Left lobe of liver (tissue), 2 donors: Measurements from ENCODE around the gene FBXO46. TPM values are rescaled to one million over a fixed set of nuclear protein-coding genes. Genes with fewer than 3 reads are reported as not detected.

ENCODE experiments used
- ATAC-seq: fragments of 200-7000 bp; cut with Tn5 transposase; one replicate; pipeline ENCODE4 v1.9.1; 2020; ENCODE audit warnings: mild to moderate bottlenecking, moderate library complexity
- DNase-seq: peaks from one replicate; pipeline ENCODE4 v3.0.0-alpha.2; 2020; ENCODE audit warnings: low spot score
- total RNA-seq: library from RNA; stranded (reverse); gene quantifications from one replicate; pipeline ENCODE4 v1.2.1, GENCODE V29; 2021
- donor health status: DM: no; HTN: no; CAD: no; lungs with moderate emphysema.
- donor health status: DM: no; HTN: yes; CAD: no.

Gene FBXO46, protein sequence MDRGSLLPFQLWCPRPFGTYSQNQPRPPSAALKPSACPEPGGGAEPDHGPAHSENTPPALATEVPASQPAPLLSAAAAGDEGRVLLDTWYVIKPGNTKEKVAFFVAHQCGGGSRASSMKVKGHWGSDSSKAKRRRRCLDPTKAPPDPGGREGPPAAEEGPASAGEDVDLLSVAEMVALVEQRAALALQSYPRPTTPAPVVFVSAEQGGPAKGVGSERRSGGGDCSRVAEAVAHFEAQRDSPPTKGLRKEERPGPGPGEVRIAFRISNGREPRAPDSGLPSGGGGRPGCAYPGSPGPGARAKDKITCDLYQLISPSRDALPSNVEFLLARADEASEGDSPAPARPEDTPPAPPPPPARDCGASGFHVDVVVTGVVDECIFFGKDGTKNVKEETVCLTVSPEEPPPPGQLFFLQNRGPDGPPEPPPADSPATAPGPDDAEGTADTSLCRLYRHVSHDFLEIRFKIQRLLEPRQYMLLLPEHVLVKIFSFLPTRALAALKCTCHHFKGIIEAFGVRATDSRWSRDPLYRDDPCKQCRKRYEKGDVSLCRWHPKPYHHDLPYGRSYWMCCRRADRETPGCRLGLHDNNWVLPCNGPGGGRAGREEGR
- 8.2 TPM for total RNA-seq

DNA sequence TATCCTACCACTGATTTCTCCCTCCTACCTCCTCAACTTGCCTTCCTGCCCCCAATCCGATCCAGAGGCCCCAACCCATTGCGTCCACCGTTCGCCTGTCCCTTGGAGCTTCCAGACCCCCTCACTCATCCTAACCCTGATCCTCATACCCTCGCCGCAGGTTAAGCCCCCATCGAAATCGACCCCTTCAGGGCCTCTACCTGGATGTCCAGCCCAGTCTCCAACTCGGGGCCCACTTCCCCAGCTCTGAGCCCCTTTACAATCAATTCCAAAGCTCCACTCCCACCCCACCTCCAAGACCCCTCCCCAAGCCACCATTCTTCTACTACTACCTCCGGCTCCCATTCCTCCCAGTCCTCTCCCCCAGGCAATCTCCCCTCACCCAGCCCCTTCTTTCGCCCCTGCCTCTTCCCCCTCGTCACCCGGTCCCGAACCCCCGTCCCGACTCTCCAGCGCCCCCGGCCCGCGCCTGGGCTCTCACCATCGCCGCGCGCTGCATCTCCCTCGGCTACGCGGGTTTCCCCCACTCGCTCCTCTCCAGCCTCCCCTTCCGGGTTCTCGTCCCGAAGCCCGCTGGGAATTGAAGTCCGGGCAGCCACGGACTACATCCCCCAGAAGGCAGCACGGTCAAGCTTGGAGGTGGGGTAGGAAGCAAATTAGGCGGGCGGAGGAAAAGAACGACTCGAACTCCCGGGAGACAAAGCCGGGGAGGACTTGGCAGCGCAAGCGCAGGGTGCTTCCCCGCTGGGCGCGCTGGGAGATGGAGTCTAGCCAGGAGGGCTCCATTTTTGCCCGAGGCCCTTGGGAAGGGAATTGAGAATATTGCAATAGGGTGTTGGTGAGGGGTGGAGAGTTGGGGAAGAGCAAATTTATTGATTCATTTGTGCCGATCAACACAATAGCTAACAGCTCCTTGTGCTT, at the start of gene FBXO46:
FBXO46 (minus strand) TSS at position 529 of the 921 bp plus-strand sequence. CDS start 17,401 bp downstream, outside the sequence.
- ATAC-seq (peak; percentile 98), DNase-seq (peak; percentile 98)

DNA sequence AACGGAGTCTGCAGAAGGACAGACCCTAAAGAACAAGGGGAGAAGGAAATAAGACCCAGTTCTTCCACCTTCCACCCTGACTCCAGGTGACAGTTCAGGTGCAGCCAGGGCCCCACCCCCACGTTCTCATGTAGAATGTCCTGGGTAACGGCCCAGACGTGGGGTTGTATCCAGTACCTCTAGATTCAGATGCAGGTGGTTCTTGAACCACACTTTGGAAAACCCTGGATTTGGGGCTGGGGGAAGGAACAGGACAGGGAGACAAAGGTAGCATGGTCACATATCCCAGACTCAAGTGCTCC, 49.4 kb upstream of the FBXO46 start:
- DNase-seq (no peak), ATAC-seq (peak; percentile 1)

DNA sequence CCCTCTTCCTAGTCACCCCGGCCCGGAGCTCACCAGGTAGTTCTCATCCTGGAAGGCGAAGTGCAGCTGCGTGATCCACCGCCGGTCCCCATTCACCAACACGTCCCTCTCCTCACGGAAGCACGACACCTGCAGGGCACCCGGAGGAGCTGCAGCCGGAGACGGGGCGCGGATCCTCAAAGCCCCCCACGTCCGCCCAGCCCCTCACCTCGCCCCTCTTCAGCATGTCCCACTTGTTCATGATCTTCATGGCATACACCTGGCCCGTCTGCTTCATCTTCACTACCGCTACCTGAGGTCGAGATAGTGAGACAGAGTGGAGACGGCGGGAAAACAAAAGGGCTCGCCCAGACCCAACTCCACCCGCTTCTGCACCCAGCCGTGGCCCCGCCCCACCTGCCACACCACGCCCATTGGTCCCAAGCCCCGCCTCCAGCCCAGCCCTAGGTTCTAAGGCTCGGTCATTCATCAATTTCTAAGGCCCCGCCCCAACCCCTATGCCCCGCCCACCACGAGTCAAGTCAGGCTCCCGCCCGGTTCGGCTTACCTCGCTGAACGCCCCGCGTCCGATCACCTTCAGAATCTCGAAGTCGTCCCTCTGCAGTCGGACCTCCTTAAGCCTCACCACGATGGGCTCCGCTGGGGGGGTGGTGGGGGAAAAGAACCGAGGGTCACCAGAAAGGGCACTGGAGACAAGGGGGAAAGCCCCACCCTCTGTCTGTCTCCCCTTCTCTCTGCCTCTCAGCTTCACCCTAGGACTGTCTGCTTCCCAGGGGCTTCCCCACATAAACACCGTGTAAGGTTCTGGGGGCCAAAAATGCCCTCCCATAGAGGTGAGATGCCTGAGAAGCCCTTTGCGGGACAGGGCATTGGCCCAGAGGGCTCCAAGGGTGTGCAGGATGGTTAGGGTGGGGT, 48.8 kb upstream of the FBXO46 start:
- peak; percentile 89 for DNase-seq
- ATAC-seq, result peak; percentile 91

DNA sequence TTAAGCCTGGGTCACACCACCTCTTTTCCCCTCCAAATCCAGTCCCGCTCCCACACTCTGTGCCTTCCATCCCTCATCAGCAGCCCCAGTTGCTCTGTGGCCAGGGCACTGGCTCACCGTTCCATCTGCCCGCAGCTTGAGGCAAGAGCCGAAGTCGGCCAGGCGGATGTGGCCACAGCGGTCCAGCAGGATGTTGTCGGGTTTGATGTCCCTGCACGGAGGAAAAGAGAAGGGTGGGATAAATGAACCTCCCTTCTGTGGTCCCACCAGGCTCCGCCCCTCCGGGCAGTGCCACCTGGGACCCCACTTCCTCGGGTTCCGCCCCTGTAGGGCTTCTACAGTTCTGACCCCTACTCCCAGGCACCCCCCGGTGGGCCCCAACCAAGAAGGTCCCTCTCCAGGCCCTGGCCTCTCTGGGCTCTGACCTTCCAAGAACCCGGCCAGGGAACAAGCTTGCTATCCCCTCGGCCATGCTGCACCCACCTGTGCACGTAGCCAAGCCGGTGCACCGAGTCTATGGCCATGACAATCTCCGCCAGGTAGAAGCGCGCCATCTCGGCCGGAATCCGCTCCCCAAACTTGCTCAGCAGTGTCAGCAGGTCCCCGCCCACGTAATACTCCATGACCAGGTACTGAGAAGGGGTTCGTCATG, 47.4 kb upstream of the FBXO46 start:
- DNase-seq, result no peak
- ATAC-seq, result no peak

DNA sequence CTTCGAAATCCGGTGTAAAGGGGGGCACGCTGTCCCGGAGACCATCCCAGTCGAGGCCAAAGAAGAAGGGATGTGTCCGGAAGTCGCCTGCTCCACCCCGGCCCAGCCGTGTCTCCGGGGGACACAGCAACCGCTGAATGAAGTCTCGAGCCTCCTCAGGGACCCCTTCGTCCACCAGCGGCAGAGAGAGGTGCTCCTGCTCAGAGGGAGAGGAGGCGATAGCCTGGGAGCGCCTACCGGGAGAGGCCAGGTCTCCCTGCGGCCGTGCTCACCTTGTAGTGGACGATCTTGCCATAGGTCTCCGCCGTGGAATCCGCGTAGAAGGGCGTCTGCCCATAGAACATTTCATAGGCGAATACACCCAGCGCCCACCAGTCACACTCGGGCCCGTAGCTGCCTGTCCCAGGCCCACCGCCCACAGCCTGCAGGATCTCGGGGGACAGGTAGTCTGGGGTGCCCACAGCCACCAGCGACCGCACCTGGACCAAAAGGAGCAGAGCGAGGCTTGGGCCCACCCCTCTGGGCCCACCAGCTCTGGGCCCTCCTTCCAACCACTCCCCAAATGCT, 46.8 kb upstream of the FBXO46 start:
- ATAC-seq, result no peak
- no peak for DNase-seq

DNA sequence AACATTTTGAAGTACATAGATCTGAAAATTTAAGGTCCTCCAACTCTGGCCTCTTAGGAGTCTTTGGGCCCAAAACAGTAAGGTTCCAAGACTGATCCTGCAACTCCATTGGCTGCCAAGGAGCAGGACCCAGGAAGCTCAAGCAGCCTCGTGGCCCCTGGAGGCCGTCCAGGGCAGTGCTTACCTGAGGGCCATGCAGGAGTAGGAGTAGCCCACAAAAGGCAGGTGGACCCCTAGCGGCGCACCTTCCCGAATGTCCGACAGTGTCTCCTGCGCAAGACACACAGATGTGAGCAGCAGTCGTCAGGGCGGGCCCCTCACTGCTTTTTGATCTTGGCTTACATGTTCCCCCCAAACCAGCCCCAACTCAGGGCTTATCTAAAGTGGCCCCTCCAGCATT, 44.1 kb upstream of the FBXO46 start:
- ATAC-seq (no peak), DNase-seq (no peak)

DNA sequence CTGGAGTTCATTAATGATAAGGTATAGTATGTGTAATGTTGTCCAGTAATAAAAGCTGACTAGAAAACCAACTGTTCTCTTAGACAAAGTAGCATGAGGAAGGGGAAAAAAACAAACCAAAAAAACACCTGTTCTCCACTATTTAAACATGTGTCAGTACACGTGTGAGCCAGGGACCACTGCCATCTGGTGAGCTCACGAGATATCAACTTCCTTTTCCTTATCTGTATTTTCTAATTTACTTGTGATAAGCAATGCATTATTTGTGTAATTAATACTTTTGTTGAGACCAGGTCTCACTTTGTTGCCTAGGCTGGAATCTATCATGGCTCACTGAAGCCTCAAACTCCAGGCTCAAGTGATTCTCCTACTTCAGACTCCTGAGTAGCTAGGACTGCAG, 42.7 kb upstream of the FBXO46 start:
- DNase-seq, result no peak
- no peak for ATAC-seq

DNA sequence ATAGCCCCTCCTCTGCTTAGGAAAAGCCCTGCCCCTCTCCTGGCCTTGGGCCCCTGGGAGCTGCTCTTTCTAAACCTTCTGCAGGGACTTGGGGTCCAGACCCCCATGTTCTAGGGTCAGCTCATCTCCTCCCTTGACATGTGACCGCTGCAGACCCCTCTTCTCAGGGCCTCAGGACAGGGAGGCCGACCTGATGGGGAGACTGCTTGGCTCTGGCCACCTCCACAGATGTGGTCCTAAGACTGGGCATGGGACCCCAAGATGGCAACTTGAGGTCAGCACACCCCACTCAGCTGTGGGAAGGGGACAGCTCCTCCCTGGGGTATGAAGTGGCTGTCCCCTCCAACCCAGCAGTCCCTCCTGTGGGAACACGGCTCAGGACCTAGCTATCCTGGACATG, 42.2 kb upstream of the FBXO46 start:
- DNase-seq (no peak), ATAC-seq (no peak)

DNA sequence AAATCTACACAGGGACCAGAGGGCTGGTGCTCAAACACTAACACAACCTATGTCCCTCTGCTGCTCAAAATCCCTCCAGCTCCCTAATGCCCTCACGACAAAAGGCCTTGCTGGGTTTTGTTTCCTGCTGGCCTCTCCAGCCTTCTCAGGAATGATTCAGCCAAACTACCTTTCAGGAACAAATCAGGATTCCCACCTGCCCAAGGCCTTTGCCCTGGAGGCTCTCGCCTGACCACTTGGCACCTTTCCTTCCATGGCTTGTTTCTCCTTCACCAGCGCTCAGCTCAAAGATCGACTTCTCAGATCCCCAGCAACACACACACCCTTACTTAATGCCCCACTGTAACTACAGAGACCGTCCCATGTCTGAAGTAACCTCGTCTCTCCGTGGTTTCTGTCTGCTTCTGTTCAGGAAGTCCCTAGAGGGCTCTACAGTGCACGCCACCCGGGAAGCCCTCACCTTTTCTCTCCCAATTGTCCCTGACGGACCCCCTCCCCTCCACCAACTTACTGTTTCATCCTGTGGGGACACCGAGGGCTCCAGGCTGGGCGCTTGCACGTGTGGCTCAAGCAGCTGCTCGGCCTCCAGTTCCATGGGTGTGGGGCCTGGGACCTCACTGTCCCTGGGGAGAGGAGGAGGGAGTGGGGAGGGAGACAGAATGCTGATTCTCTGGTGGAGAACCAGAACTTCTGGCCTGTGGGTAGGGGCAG, 41.6 kb upstream of the FBXO46 start:
- DNase-seq (no peak), ATAC-seq (no peak)

DNA sequence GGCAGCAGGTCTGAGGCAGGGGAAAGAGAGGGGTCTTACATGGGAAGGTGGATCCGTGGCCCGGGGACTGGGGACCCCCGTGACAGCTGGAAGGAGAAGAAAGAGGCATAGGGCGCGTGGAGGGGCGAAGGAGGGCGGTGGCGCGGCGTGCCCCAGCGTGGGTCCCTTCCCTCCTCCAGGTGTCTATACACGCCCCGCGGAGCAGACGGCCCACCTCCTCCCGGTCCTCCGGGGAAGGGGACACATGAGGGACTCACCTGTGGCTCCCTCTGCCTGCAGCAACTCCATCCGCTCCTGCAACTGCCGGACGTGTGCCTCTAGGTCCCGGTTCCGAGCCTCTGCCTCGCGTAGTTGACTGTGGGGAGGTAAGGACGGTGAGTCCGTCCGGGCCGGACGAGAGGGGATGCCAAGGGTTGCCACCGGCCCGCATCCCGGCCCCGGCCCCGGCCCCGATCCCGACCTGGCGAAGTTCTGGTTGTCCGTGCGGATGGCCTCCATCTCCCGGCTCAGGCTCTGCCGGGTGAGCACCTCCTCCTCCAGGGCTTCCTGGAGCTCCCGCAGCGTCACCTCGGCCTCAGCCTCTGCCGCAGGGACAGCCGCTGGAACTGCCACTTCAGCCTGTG, 40.7 kb upstream of the FBXO46 start:
- DNase-seq (peak; percentile 63), ATAC-seq (no peak)

DNA sequence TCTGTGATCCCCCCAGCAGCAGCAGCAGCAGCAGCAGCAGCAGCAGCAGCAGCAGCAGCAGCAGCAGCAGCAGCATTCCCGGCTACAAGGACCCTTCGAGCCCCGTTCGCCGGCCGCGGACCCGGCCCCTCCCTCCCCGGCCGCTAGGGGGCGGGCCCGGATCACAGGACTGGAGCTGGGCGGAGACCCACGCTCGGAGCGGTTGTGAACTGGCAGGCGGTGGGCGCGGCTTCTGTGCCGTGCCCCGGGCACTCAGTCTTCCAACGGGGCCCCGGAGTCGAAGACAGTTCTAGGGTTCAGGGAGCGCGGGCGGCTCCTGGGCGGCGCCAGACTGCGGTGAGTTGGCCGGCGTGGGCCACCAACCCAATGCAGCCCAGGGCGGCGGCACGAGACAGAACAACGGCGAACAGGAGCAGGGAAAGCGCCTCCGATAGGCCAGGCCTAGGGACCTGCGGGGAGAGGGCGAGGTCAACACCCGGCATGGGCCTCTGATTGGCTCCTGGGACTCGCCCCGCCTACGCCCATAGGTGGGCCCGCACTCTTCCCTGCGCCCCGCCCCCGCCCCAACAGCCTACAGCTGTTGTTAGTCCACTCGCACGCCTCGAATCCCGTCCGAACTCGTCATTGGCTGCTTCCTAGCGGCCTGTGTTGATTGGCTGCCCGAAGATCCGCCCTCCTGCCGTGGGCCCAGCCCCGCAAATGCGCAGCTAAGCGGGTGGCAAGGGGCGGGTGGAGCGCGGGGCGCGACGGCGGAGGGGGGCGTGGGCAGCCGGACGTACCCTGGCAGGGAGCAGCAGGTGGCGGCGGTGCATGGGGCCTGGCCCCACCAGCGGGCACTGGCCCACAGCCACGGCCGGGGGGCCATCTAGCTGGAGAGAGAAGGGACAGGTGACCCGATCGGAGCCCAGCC, 39.8 kb upstream of the FBXO46 start:
- ATAC-seq (peak; percentile 71), DNase-seq (peak; percentile 98)

DNA sequence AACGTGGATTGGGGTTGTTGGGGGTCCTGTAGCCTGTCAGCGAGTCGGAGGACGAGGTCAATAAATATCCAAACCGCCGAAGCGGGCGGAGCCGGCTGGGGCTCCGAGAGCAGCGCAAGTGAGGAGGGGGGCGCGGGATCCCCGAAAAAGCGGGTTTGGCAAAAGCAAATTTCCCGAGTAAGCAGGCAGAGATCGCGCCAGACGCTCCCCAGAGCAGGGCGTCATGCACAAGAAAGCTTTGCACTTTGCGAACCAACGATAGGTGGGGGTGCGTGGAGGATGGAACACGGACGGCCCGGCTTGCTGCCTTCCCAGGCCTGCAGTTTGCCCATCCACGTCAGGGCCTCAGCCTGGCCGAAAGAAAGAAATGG, 39.1 kb upstream of the FBXO46 start:
- DNase-seq (peak; percentile 72), ATAC-seq (peak; percentile 1)

DNA sequence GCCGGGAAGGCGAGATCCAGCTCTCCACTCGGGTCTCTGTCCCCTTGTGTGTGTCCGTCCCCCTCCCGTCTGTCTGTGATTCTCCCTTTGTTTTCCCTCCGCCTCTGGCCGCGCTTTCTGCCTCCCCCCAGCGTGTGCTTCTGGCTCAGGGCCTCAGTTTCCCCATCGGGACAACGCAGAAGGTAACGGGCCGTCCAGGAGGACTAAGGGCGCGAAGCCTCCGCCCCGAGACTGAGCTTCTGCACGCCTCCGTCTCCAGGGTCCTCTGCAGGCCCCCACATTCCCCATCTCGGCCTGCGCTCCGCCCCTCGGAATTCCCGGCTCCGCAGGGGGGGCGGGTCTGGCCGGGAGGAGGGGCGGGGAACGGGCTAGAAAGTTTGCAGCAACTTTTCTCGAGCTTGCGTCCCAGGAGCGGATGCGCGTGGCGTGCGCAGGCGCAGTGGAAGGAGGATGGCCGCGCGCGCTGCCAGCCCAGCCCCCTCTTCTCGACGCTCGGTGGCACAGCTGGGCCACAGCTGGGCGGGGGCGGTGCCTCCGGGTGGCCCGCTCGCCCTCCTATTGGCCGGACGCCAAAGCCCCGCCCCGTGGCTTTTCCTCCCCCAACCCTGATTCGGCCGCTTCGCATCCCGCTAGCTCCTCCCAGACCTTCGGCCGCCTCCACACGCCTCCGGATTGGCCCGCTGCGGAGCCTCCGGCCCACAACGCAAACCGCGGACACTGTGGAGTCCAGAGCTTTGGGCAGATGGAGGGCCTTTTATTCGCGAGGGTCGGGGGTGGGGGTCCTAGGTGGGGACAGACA, 38.5 kb upstream of the FBXO46 start, which contains the start of gene SIX5:
SIX5 (minus strand) TSS at position 269 of the 799 bp plus-strand sequence. CDS start 408 bp downstream, outside the sequence.
- DNase-seq (peak; percentile 99), ATAC-seq (peak; percentile 61)

DNA sequence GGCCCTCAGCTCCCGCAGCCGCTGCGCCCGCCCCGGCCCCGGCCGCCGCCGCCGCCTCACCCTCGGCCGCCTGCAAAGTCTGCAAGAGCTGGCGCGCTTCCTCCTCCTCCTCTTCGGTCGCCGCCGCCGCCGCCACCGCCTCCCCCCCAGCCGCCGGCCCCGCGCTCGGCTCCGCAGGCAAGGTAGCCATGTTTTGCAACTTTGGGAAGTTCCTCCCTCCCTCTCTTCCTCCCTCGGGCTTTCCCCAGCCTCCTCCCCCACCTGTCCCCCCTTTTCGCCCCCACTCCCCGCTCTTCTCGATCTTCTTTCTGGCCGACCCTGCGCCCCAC, 37.9 kb upstream of the FBXO46 start:
- ATAC-seq (no peak), DNase-seq (peak; percentile 67)

DNA sequence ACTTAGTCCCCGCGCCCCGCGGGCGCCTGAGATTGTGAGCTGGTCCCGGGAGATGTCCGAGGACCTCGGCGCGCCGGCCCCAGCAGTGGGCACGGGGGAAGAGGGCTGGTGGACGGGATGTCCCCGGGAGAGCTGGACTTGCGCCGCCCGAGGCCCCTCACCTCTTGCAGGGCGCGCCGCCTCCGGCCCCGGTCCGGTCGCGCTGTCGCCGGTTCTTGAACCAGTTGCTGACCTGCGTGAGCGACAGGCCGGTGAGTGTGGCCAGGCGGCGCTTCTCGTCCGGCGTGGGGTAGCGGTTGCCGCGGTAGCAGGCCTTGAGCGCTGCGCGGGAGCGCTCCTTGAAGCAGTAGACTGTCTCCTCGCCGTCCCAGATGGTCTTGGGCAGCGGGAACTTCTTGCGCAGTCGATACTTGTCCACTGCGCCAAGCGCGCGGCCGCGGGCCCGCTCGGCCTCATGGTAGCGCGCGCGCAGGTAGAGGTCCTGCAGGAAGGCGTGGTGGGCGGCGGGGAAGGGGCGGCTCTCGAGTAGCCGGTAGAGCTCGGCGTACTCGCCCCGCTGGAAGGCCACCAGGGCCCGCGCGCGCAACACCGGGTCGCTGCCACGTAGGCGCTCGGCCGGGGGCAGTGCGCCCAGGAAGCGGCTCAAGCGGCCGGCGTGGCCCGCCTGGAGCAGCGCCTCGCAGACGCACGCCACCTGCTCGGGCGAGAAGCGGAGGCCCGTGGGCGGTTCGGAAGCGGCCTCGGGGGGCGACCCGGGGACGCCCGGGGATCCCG, 37.4 kb upstream of the FBXO46 start:
- ATAC-seq, result peak; percentile 9
- peak; percentile 81 for DNase-seq

DNA sequence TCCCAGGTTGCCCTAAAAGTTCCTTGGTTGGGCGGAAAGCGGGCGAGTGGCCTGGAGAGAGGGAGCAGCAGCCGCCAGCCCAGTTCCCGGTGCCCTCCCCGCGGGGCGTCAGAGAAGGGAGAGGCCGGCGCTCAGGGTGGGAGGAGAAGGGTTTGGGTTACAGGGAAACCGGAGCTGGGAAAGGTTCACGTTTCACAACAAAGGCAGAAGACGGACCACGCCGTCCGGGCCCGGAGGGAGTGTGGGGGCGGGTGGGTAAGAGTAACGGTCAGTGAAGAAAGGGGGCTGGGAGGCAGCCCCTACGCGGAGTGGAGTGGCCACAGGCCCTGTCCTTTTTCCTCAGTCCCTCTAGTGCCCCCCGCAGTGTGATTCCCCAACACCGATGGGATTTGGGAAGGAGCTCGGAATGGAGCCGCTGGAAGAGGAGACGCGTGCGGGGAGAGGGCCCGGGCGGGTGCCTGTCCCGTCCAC, 36.7 kb upstream of the FBXO46 start:
- peak; percentile 2 for ATAC-seq
- peak; percentile 77 for DNase-seq
